CD14-positive monocyte (primary cell): ENCODE measurements around the gene KCNQ1. TPM values are rescaled to one million over a fixed set of nuclear protein-coding genes. Genes with fewer than 3 reads are reported as not detected.

ENCODE experiments used
- DNase-seq, 3 donors: peaks; one replicate each; pipeline ENCODE4 v3.0.0-alpha.2; 2011 to 2022
- H2AFZ ChIP-seq: 2 replicates; pipeline ENCODE4 v1.6.0; 2012; ENCODE audit warnings: mild to moderate bottlenecking, low read depth, low read length, inconsistent platforms; ENCODE audit not compliant: insufficient read depth, poor library complexity, severe bottlenecking
- H3K27ac ChIP-seq, 2 donors: 1 replicate in 1 of 2; 2 replicates in 1 of 2; pipeline ENCODE4 v1.5.1; 2012 to 2013; ENCODE audit warnings: low read length in 2 of 2, control low read depth in 1 of 2, inconsistent platforms in 1 of 2, low read depth in 1 of 2, mild to moderate bottlenecking in 1 of 2
- H3K27me3 ChIP-seq, 2 donors: one replicate each; pipeline versions ENCODE4 v1.6.0 to v1.6.1; 2011 to 2013; ENCODE audit warnings: low read length in 2 of 2; ENCODE audit not compliant: control insufficient read depth in 2 of 2, insufficient read depth in 2 of 2
- H3K36me3 ChIP-seq, 2 donors: replicated peaks in 1 of 2; 1 replicate in 1 of 2; 2 replicates in 1 of 2; pipeline versions ENCODE4 v1.5.1 to v1.6.1; 2012 to 2013; ENCODE audit warnings: low read length in 2 of 2, control low read depth in 1 of 2, inconsistent platforms in 1 of 2, mild to moderate bottlenecking in 1 of 2; ENCODE audit not compliant: insufficient read depth in 2 of 2, control insufficient read depth in 1 of 2
- H3K4me1 ChIP-seq, 2 donors: 1 replicate in 1 of 2; 2 replicates in 1 of 2; pipeline versions ENCODE4 v1.5.1 to v1.6.1; 2012 to 2013; ENCODE audit warnings: low read length in 2 of 2, control low read depth in 1 of 2, inconsistent platforms in 1 of 2, mild to moderate bottlenecking in 1 of 2, moderate library complexity in 1 of 2; ENCODE audit not compliant: insufficient read depth in 2 of 2, control insufficient read depth in 1 of 2
- H3K4me2 ChIP-seq: replicated peaks from 2 replicates; pipeline ENCODE3; 2012; ENCODE audit warnings: low read length, moderate library complexity, mild to moderate bottlenecking; ENCODE audit not compliant: poor library complexity, severe bottlenecking; ENCODE audit errors: extremely low read depth
- H3K4me3 ChIP-seq, 3 experiments: fragments of 200-600 bp in 1 of 3; sonication (generic) in 1 of 3; replicated peaks in 1 of 3; 1 replicate in 2 of 3; 2 replicates in 1 of 3; pipeline ENCODE4 v1.5.1; 2011 to 2013; ENCODE audit warnings: low read length in 3 of 3, mild to moderate bottlenecking in 3 of 3, control low read depth in 2 of 3, low read depth in 2 of 3, inconsistent platforms in 1 of 3, moderate library complexity in 1 of 3
- H3K79me2 ChIP-seq: 2 replicates; pipeline ENCODE4 v1.6.0; 2012; ENCODE audit warnings: mild to moderate bottlenecking, control low read depth, inconsistent platforms, low read length, moderate library complexity; ENCODE audit not compliant: insufficient read depth
- H3K9ac ChIP-seq: 2 replicates; pipeline ENCODE4 v1.6.0; 2017; ENCODE audit warnings: low read length, mild to moderate bottlenecking; ENCODE audit not compliant: insufficient read depth, poor library complexity, severe bottlenecking
- H3K9me3 ChIP-seq, 2 donors: replicated peaks in 1 of 2; 1 replicate in 1 of 2; 2 replicates in 1 of 2; pipeline versions ENCODE4 v1.5.1 to v1.6.1; 2012 to 2013; ENCODE audit warnings: low read length in 2 of 2, control low read depth in 1 of 2; ENCODE audit not compliant: control insufficient read depth in 1 of 2, insufficient read depth in 1 of 2
- H4K20me1 ChIP-seq: 2 replicates; pipeline ENCODE4 v1.6.0; 2012; ENCODE audit warnings: mild to moderate bottlenecking, low read length, control low read depth, moderate library complexity; ENCODE audit not compliant: insufficient read depth
- H3K27ac Mint-ChIP-seq, 7 donors: one replicate each; pipeline ENCODE4 v1.8.0; 2020; ENCODE audit warnings: mild to moderate bottlenecking in 7 of 7, mixed read lengths in 7 of 7, moderate library complexity in 6 of 7, inconsistent platforms in 2 of 7
- H3K27me3 Mint-ChIP-seq, 3 donors: one replicate each; pipeline ENCODE4 v1.8.0; 2021 to 2022; ENCODE audit warnings: low read depth in 3 of 3, mild to moderate bottlenecking in 3 of 3, mixed read lengths in 3 of 3, moderate library complexity in 3 of 3, inconsistent platforms in 1 of 3
- H3K36me3 Mint-ChIP-seq, 2 donors: one replicate each; pipeline ENCODE4 v1.8.0; 2020; ENCODE audit warnings: mixed read lengths in 2 of 2, inconsistent platforms in 1 of 2, mild to moderate bottlenecking in 1 of 2
- H3K4me1 Mint-ChIP-seq: one replicate; pipeline ENCODE4 v1.8.0; 2020; ENCODE audit warnings: mild to moderate bottlenecking, mixed read lengths
- H3K4me3 Mint-ChIP-seq, 2 donors: one replicate each; pipeline ENCODE4 v1.8.0; 2020; ENCODE audit warnings: mild to moderate bottlenecking in 2 of 2, mixed read lengths in 2 of 2, moderate library complexity in 1 of 2
- H3K9me3 Mint-ChIP-seq, 7 donors: one replicate each; pipeline ENCODE4 v1.8.0; 2020 to 2022; ENCODE audit warnings: mixed read lengths in 7 of 7, mild to moderate bottlenecking in 6 of 7, moderate library complexity in 6 of 7, inconsistent platforms in 2 of 7
- WGBS: methylation state at CpG from one replicate; pipeline ENCODE4 v1.1.5; 2013; ENCODE audit warnings: missing lambda C conversion rate; ENCODE audit not compliant: insufficient coverage; 5-methylcytosine and 5-hydroxymethylcytosine counted together
- intact Hi-C, 2 donors: fragments of 100-400 bp; cut with micrococcal nuclease; formaldehyde crosslinking; loops; one replicate each; pipeline versions ENCODE4 v1.15.0 to v1.15.1; 2023
- polyA plus RNA-seq, 3 donors: library from polyadenylated mRNA; depleted of rRNA in 1 of 3; unstranded in 2 of 3; stranded (reverse) in 1 of 3; fragments of 300-500 nt in 2 of 3; fragments of >200 nt in 1 of 3; fragmentation: Illumina TruSeq in 2 of 3; gene quantifications; 1 replicate in 2 of 3; 2 replicates in 1 of 3; pipeline ENCODE4 v1.2.3, GENCODE V29; 2012 to 2021
- TF ChIP-seq, protein P1 (sequence below): fragments of 200-600 bp; IDR thresholded peaks from one replicate; pipeline ENCODE4 v1.8.0; 2022; ENCODE audit warnings: antibody characterized with exemption, mild to moderate bottlenecking

KCNQ1 gene
- polyA plus RNA-seq, 3 donors: 14.9 to 31.8 (median 21.6) TPM

DNA sequence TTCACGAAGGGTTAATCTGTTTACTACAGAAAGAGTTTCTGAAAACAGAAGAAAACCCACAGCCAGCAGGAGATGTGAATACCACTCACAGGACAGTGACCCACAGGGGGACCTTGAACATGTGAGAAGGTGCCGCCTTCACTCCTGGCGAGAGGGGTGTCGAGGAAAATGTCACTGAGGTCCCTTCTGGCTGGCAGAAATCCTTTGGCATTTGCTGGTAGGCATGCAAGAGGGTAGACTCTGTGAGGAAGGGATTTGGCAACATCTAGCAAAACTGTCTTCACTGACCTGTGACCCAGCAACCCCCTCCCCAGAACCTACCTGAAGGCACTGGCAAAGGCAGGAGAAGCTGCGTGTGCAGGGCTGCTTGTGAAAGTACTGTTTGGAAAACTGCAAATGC is 8.6 kb downstream of the KCNQ1 start:
- peaks cover 7% of the 10 kb centered on the region for H3K4me1 Mint-ChIP-seq
- peaks cover 0 to 9% (median 0%) of the 10 kb centered on the region in 7 donors for H3K9me3 Mint-ChIP-seq
- Histone ChIP-seq H4K20me1 (peaks cover 100% of the 10 kb centered on the region), H3K27ac (no peak overlapping the region), H3K27me3 (no peaks in the 10 kb centered on the region), H3K9me3 (no peaks in the 10 kb centered on the region), H2AFZ (no peak overlapping the region), H3K4me3 (no peak overlapping the region), H3K4me1 (peaks cover 4 to 5% of the 10 kb centered on the region in 2 donors), H3K36me3 (peaks cover 14 to 35% of the 10 kb centered on the region in 2 donors), H3K4me2 (no peak overlapping the region), H3K9ac (no peak overlapping the region), H3K79me2 (peaks cover 57% of the 10 kb centered on the region)
- DNase-seq: no peak
- intact Hi-C loops: no loop called here
- H3K4me3 Mint-ChIP-seq: no peak overlapping the region
- peaks cover 46 to 58% of the 10 kb centered on the region in 2 donors for H3K36me3 Mint-ChIP-seq
- H3K27me3 Mint-ChIP-seq: peaks cover 0 to 3% (median 2%) of the 10 kb centered on the region in 3 donors
- H3K27ac Mint-ChIP-seq: no peak overlapping the region
- TF ChIP-seq, protein P1, sequence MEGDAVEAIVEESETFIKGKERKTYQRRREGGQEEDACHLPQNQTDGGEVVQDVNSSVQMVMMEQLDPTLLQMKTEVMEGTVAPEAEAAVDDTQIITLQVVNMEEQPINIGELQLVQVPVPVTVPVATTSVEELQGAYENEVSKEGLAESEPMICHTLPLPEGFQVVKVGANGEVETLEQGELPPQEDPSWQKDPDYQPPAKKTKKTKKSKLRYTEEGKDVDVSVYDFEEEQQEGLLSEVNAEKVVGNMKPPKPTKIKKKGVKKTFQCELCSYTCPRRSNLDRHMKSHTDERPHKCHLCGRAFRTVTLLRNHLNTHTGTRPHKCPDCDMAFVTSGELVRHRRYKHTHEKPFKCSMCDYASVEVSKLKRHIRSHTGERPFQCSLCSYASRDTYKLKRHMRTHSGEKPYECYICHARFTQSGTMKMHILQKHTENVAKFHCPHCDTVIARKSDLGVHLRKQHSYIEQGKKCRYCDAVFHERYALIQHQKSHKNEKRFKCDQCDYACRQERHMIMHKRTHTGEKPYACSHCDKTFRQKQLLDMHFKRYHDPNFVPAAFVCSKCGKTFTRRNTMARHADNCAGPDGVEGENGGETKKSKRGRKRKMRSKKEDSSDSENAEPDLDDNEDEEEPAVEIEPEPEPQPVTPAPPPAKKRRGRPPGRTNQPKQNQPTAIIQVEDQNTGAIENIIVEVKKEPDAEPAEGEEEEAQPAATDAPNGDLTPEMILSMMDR: no peak
- WGBS: no CpG with 5 or more reads among the region's 5 CpGs

DNA sequence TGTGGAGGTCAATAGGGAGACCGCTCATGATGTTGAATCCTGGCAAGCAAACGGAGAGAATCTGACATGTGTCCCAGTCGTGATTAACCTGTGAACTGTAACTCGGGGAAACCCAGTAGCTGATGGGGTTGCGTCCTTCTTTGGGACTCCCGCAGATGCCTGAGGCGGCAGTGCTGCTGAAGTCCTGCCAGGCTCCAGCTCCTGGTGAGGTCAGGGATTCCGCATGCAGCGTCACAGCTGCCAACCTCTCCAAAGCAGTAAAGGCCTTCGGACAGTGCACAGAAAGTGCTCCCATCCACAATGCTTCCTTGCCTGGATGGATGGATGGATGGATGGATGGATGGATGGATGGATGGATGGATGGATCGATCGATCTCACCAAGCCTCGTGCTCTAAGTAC is 13.5 kb downstream of the KCNQ1 start:
- Histone ChIP-seq H3K9ac (no peak overlapping the region), H3K36me3 (peaks cover 0 to 3% of the 10 kb centered on the region in 2 donors), H3K9me3 (no peaks in the 10 kb centered on the region), H3K27me3 (no peaks in the 10 kb centered on the region), H4K20me1 (peaks cover 100% of the 10 kb centered on the region), H3K79me2 (peaks cover 49% of the 10 kb centered on the region), H3K4me3 (no peak overlapping the region), H2AFZ (no peak overlapping the region), H3K27ac (no peak overlapping the region), H3K4me2 (no peak overlapping the region), H3K4me1 (peaks cover 0 to 5% of the 10 kb centered on the region in 2 donors)
- TF ChIP-seq, protein P1: no peak
- H3K9me3 Mint-ChIP-seq: peaks cover 0 to 7% (median 0%) of the 10 kb centered on the region in 7 donors
- H3K4me3 Mint-ChIP-seq: no peak overlapping the region
- H3K4me1 Mint-ChIP-seq: peaks cover 22% of the 10 kb centered on the region
- H3K27ac Mint-ChIP-seq: peak overlapping the region in 1 of 7 donors; percentile 65
- H3K27me3 Mint-ChIP-seq: peaks cover 0 to 1% (median 1%) of the 10 kb centered on the region in 3 donors
- DNase-seq: no peak
- intact Hi-C loops: no loop called here
- H3K36me3 Mint-ChIP-seq: peaks cover 34 to 36% of the 10 kb centered on the region in 2 donors
- WGBS: 97% methylated on average over 12 of the region's 13 CpGs
